Lower leg skin (tissue), 3 donors: ENCODE results near the gene ANO7.

Experiments used
- POLR2A ChIP-seq, 2 donors: fragments of 450-650 bp; IDR thresholded peaks; one replicate each; pipeline ENCODE4 v1.6.1; 2016 to 2017; ENCODE audit warnings: antibody characterized with exemption in 2 of 2, mild to moderate bottlenecking in 1 of 2, moderate library complexity in 1 of 2
- TF ChIP-seq, protein P1 (sequence below), 3 donors: fragments of 450-650 bp; IDR thresholded peaks; one replicate each; pipeline ENCODE4 v1.5.1; 2016; ENCODE audit warnings: antibody characterized with exemption in 3 of 3, mild to moderate bottlenecking in 3 of 3, moderate library complexity in 2 of 3

DNA sequence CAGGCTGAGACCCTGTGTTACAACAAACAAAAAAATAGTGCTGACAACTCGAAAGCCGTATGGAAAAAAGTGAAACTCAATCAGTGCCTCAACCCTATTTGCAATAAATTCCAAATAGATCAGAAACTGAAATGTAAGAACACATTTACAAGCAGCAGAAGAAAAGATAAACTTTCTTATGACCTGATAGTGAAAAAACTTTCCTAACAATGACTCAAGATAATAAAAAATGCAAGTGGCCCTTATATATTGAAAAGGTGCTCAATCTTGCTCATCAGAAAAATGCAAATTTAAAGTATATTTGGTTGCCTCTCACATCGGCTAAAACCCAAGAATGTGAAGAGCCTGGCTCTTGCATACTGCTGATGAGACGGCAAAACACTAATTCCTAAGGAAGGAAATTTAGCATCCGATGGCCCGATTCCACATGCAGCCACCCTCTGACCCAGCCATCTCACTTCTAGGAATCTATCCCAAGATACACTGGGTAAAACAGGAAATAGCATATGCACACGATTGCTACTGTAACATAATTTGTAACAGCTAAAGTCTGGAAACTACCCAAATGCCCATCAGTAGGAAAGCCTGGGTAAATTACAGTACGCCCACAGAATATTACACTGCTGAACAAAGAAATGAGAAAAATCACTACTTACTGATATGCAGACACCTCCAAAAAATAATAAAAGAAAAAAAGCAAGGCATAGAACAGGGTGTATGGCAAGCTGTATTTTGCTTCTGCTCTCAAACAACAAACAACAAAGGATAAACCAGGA, 70.2 kb downstream of the ANO7 start:
- TF ChIP-seq, protein P1, sequence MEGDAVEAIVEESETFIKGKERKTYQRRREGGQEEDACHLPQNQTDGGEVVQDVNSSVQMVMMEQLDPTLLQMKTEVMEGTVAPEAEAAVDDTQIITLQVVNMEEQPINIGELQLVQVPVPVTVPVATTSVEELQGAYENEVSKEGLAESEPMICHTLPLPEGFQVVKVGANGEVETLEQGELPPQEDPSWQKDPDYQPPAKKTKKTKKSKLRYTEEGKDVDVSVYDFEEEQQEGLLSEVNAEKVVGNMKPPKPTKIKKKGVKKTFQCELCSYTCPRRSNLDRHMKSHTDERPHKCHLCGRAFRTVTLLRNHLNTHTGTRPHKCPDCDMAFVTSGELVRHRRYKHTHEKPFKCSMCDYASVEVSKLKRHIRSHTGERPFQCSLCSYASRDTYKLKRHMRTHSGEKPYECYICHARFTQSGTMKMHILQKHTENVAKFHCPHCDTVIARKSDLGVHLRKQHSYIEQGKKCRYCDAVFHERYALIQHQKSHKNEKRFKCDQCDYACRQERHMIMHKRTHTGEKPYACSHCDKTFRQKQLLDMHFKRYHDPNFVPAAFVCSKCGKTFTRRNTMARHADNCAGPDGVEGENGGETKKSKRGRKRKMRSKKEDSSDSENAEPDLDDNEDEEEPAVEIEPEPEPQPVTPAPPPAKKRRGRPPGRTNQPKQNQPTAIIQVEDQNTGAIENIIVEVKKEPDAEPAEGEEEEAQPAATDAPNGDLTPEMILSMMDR (IDR thresholded peaks at IDR 0.05) = no peak
- TF ChIP-seq POLR2A (IDR thresholded peaks at IDR 0.05) = no peak
